ENCODE results near the gene FAM114A1. TPM values are rescaled to one million over a fixed set of nuclear protein-coding genes. Genes with fewer than 3 reads are reported as not detected.
A peak's percentile ranks its signal among the peaks of the same experiment; 100 is the strongest.
"Not testable (repeated sequence)": the region's sequence is repeated elsewhere in the genome, so short reads cannot be mapped to it uniquely, and the experiment has no call there.

Gene FAM114A1
- total RNA-seq, 2 experiments from 2014 or later, result 0.31 to 0.45 TPM

DNA sequence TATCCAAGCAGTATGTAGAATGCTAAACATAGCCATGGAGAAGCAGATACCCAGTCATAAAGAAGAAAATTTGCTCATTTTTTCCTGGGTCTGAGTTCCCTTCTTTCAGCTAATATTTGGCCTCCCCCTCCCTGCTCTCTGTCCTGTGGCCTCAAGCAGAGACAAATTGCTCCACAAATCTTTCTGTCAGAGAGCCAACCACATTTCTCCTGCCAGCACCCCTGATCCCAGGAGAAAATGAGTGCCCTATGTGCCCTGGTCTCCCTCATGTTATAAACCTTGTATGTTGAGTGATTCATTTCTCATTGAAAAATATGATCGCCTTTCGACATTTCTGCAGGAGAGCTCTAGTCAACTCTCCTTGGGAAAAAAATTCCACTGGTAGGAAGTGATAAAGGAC lies 82.6 kb downstream of the FAM114A1 start:
- Mint-ChIP-seq H3K4me1 (peaks cover 32% of the 10 kb centered on the region), H3K36me3 (ENCODE audit: low read depth) (no peaks in the 10 kb centered on the region), H3K9me3 (no peaks in the 10 kb centered on the region), H3K27me3 (no peaks in the 10 kb centered on the region), H3K27ac (no peak overlapping the region), H3K4me3 (no peak overlapping the region)
- ChIA-PET POLR2A (no interaction called here), CTCF (interaction anchor here (0.7 to 1.6 kb wide), 6 partner anchors 12 to 185 kb away, joined by 3 to 6 read pairs (median 3); no protein-coding TSS in a partner anchor)
- no peak for DNase-seq

DNA sequence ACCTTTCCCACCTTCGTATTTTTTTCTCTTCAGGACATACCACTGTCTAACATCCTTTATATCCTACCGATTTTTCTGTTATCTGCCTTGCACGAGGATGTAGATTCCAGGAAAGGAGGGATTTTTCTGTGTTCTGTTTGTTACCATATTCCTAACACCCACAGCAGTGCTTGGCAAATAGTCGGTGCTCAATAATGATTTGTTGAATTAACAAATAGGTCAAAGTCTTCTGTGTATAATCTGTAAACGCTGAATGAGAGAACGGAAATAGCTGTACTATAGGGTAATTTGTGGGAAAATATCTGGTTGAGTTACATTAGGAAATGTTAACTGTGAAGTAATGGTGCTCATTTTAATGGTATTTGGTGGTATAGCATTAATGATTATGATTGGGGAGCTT lies 83.1 kb downstream of the FAM114A1 start:
- Mint-ChIP-seq H3K4me3 (no peak overlapping the region), H3K27ac (no peak overlapping the region), H3K9me3 (no peaks in the 10 kb centered on the region), H3K4me1 (peaks cover 32% of the 10 kb centered on the region), H3K36me3 (ENCODE audit: low read depth) (no peaks in the 10 kb centered on the region), H3K27me3 (no peaks in the 10 kb centered on the region)
- ChIA-PET POLR2A (no interaction called here), CTCF (interaction anchor here (1.3 kb wide), 1 partner anchor 184 kb away, joined by 3 read pairs; no protein-coding TSS in a partner anchor)
- no peak for DNase-seq

DNA sequence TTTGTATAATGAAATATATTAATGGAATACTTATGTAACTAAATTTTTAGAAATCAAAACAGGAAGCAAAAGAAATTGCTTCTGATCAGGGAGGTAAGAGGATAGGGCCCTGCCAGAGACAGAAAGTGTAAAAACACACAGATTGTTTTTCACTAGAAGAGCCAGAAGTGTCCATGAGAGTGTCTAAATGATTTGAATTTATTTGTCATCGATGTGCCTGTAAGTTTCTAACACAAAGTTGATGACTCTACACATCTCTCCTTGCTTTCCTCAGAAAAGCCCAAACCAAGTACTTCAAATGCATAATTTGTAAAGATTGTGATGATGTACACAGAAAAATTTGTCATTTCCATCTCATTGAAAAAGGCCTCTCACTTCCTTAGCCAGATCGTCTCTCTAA lies 84.0 kb downstream of the FAM114A1 start:
- Mint-ChIP-seq H3K27ac (no peak overlapping the region), H3K4me3 (no peak overlapping the region), H3K27me3 (no peaks in the 10 kb centered on the region), H3K36me3 (ENCODE audit: low read depth) (no peaks in the 10 kb centered on the region), H3K4me1 (peaks cover 35% of the 10 kb centered on the region), H3K9me3 (peaks cover 4% of the 10 kb centered on the region)
- ChIA-PET POLR2A (no interaction called here), CTCF (interaction anchor here (0.6 to 0.9 kb wide), 2 partner anchors 33 to 76 kb away, joined by 3 to 5 read pairs; no protein-coding TSS in a partner anchor)
- no peak for DNase-seq

DNA sequence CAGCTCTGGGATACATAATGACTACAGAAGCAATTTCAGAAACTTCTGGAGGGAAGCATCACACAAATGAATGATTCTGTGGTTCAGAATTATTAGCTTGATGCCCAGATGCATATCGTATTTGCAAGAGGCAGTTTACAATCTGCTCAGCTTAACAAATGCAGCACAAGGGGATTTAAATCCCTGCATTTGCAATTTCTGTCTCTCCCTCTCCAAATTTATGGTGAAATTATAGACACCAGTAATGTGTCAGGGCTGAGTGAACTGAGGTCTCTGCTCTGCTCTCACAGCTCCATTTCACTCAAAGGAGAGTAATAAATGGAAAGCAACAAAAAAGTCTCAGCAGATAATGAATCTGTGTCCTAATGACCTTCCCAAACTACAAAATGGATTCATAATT lies 84.4 kb downstream of the FAM114A1 start:
- POLR2A ChIA-PET, result no interaction called here
- Mint-ChIP-seq H3K4me1 (peaks cover 35% of the 10 kb centered on the region), H3K9me3 (peaks cover 6% of the 10 kb centered on the region), H3K36me3 (ENCODE audit: low read depth) (no peaks in the 10 kb centered on the region), H3K27me3 (no peaks in the 10 kb centered on the region), H3K4me3 (no peak overlapping the region), H3K27ac (no peak overlapping the region)
- no peak for DNase-seq
- CTCF ChIA-PET, result interaction anchor here (0.9 kb wide), 1 partner anchor 32 kb away, joined by 3 read pairs; no protein-coding TSS in a partner anchor

DNA sequence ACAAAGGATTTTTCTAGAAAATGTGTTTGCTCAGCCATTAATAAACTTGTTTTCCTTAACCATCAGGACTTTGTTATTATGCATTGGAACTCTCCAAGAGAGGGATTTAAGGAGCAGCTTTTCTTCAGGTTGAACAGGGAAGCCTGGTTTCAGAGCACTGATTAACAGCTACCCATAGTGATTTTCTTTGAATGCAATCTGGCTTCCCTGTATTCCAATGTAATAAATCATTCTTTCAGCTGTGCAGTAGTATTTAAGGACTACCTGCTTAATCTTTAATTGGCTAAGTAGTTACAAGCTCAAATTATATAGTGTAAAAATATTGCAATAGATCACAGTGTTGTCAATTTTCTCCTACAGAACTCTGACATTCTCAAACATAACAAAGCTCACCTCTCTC lies 87.1 kb downstream of the FAM114A1 start:
- peaks cover 37% of the 10 kb centered on the region for H3K4me1 Mint-ChIP-seq
- H3K27me3 Mint-ChIP-seq, result no peaks in the 10 kb centered on the region
- H3K36me3 Mint-ChIP-seq (ENCODE audit: low read depth), result peaks cover 3% of the 10 kb centered on the region
- DNase-seq, result no peak
- no peak overlapping the region for H3K4me3 Mint-ChIP-seq
- ChIA-PET POLR2A (no interaction called here), CTCF (interaction anchor here (0.6 to 1.7 kb wide), 2 partner anchors 73 to 180 kb away, joined by 3 to 6 read pairs; no protein-coding TSS in a partner anchor)
- H3K27ac Mint-ChIP-seq, result no peak overlapping the region
- peaks cover 6% of the 10 kb centered on the region for H3K9me3 Mint-ChIP-seq

DNA sequence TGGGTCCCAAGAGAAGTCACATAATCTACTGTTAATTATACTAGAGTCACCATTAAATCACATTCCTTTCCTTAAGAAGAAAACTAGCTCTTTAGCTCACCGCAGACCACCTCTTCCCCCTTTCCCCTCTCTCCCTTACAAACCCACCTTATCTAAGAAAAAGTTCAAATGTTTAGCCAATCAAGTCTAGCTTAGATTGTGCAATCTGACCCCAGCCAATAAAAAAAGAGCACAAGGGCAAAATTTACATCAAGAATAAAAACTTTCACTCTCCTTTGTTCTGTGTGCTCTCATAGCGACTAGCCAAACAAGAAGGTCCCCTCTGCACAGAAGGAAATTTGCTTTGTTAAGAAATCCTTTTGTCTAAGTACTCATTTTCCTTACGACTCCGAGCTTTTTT lies 88.4 kb downstream of the FAM114A1 start:
- peaks cover 28% of the 10 kb centered on the region for H3K4me1 Mint-ChIP-seq
- ChIA-PET POLR2A (interaction anchor here (0.6 kb wide), 1 partner anchor 642 kb away, joined by 3 read pairs; no protein-coding TSS in a partner anchor), CTCF (interaction anchor here (0.6 to 1.7 kb wide), 2 partner anchors 119 to 179 kb away, joined by 3 read pairs; no protein-coding TSS in a partner anchor)
- H3K27me3 Mint-ChIP-seq, result no peaks in the 10 kb centered on the region
- no peak overlapping the region for H3K4me3 Mint-ChIP-seq
- no peak for DNase-seq
- no peak overlapping the region for H3K27ac Mint-ChIP-seq
- peaks cover 5% of the 10 kb centered on the region for H3K36me3 Mint-ChIP-seq (ENCODE audit: low read depth)
- peaks cover 8% of the 10 kb centered on the region for H3K9me3 Mint-ChIP-seq

DNA sequence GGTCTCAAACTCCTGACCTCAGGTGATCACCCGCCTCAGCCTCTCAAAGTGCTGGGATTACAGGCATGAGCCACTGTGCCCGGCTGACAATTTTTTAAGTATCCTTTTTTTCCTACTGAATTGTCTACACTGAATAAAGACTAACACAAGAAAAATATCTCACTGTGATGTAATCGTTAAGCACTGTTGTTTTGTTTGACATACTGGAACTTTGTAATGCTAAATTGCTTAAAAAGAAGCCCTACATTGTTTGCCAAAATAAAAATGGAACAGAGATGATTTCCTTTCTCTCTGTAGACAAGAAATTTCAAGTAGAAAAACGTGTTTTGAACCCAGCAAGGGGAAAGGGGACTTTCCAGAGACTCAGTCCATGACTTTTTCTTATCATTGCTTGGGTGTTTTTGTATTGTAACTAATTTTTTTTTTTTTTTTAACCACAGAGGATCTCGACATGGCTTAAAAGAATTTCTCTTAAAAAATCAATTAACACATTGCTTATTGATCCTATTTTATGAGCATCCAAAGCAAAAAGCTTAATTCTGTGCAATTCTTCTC lies 89.7 kb downstream of the FAM114A1 start:
- CTCF ChIA-PET, result interaction anchor here (0.6 to 1.6 kb wide), 2 partner anchors 13 to 22 kb away, joined by 3 read pairs; no protein-coding TSS in a partner anchor

DNA sequence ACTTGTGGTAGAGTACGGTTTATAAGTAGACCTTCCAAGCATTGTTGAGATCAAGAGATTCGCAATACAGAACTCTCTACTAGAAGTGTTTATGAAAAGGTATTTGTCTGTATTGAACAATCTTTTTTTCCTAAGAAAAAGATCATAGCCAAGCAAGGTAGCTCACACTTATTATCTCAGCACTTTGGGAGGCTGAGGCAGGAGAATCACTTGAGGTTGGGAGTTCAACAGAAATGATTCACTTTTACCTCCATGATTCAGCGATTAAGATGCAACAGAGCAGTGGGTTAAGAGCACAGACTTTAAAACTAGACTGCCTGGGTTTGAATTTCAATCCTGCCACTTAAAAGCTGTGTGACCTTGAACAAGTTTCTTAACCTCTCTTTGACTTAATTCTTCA lies 90.3 kb downstream of the FAM114A1 start:
- peaks cover 8% of the 10 kb centered on the region for H3K36me3 Mint-ChIP-seq (ENCODE audit: low read depth)
- ChIA-PET CTCF (interaction anchor here (0.6 to 1.6 kb wide), 2 partner anchors 13 to 21 kb away, joined by 3 read pairs; no protein-coding TSS in a partner anchor), POLR2A (no interaction called here)
- H3K9me3 Mint-ChIP-seq, result peaks cover 22% of the 10 kb centered on the region
- no peak overlapping the region for H3K4me3 Mint-ChIP-seq
- no peaks in the 10 kb centered on the region for H3K27me3 Mint-ChIP-seq
- no peak for DNase-seq
- H3K27ac Mint-ChIP-seq, result peak overlapping the region; percentile 16
- H3K4me1 Mint-ChIP-seq, result peaks cover 24% of the 10 kb centered on the region

More for the DNA sequence above, 89.7 kb downstream of the FAM114A1 start:
- no peak for DNase-seq
- POLR2A ChIA-PET, result interaction anchor here (0.6 kb wide), 1 partner anchor 954 kb away, joined by 5 read pairs; no protein-coding TSS in a partner anchor
- Mint-ChIP-seq H3K9me3 (peaks cover 20% of the 10 kb centered on the region), H3K36me3 (ENCODE audit: low read depth) (peaks cover 8% of the 10 kb centered on the region), H3K27ac (peak overlapping the region; percentile 16), H3K4me1 (peaks cover 24% of the 10 kb centered on the region), H3K27me3 (no peaks in the 10 kb centered on the region), H3K4me3 (no peak overlapping the region)

DNA sequence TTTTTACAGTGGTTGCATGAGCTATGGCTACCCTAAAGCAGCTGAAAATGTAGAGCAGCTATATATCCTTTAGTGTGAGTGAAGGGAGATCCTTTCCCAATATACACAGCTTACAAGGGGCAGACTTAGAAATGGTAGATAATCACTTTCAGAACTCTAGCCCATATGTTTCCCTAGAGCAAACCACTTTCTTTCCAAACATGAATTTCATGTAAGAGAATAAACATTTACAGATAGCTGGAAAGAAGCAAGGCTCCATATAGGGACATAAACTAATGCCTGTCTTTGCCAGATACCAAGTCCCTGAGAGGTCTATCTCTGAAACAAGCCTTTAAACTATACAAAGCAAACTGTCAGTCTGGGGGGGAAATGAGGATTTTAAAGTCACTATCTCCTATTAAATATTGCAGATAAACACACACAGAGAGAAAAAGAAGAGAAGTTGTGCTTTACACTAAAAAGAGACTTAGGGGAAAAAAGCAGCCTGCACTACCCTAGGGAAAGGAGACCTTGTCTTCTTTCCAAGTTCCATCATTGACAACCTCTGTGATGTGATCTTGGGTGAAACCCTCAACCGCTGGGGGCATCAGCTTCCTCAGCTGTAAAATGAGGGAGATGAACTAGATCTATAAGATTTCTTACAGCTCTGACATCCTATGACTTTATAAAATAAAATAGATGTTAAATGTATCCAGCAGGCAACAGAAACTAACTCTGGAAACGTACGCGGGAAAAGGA lies 91.0 kb downstream of the FAM114A1 start:
- ChIA-PET POLR2A (no interaction called here), CTCF (interaction anchor here (1.6 kb wide), 1 partner anchor 20 kb away, joined by 3 read pairs; no protein-coding TSS in a partner anchor)
- Mint-ChIP-seq H3K4me1 (peaks cover 24% of the 10 kb centered on the region), H3K27me3 (no peaks in the 10 kb centered on the region), H3K4me3 (no peak overlapping the region), H3K27ac (no peak overlapping the region), H3K9me3 (peaks cover 23% of the 10 kb centered on the region), H3K36me3 (ENCODE audit: low read depth) (peaks cover 12% of the 10 kb centered on the region)
- DNase-seq, result no peak

DNA sequence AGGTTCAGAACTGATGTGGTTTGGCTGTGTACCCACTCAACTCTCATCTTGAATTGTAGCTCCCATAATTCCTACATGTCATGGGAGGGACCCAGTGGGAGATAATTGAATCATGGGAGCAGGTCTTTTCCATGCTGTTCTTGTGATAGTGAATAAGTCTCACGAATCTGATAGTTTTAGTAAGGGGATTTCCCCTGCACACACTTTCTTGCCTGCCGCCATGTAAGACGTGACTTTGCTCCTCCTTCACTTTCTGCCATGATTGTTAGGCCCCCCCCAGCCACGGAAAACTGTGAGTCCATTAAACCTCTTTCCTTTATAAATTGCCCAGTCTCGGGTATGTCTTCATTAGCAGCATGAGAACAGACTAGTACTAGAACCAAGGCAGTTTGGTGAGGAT lies 91.6 kb downstream of the FAM114A1 start:
- H3K4me3 Mint-ChIP-seq, CTCF ChIA-PET, DNase-seq, H3K27me3 Mint-ChIP-seq, H3K27ac Mint-ChIP-seq, POLR2A ChIA-PET: not testable (repeated sequence)
- Mint-ChIP-seq H3K36me3 (ENCODE audit: low read depth) (peaks cover 17% of the 10 kb centered on the region), H3K9me3 (peaks cover 23% of the 10 kb centered on the region), H3K4me1 (peaks cover 24% of the 10 kb centered on the region)

DNA sequence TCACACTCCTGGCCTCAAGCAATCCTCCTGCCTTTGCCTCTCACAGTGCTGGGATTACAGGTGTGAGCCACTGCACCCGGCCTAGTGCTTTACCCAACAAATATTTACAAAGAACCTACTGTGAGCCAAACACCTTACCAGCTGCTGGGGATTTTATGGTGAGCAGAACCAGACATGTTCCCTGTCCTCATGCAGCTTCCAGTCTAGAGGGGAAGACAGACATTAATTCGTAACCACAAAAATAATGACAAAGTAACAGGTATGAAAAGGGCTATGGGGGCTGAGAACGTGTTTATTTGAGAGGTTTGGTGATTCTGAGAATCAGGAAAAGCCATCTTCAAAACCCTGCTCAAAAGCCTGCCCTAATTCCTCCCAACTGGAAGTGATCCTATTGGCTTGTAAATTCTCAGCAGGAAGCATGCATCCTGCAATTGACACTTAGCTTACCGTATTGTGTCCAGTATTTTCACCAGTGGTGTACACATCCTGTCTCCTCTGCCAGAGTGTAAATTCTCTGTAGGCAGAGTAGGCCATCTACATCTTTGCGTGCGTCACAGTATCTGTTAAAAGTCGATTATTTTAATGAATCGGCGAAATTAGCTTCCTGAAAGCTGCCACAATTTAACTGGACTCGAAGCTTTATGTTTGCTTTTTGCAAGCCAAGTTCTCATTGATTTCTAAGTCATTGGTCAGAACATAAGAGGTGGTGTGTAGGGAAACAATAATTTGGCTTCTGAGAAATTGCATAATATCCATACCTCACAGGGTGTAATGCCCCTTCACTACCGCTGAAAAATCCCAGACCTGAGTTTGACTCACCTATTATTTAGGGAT lies 97.6 kb downstream of the FAM114A1 start:
- peaks cover 65% of the 10 kb centered on the region for H3K36me3 Mint-ChIP-seq (ENCODE audit: low read depth)

DNA sequence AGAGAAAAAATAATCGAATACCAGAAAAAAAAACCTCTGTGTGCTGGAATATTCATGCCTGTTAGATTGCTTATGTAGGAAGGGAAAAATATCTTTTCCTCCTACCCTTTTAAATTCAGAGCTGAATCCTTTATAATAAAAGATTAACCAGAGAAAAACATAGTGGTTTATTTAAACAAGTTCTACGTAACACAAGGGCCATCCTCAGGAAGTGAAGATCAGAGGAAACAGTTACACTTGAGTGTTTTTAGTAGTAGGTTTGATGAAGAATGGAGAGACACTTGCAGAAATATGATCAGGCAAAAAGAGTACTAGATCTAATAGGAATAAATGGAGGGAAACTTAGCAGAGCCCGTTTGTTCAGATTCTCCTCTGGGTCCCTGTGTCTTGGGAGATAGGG lies 98.3 kb downstream of the FAM114A1 start:
- Mint-ChIP-seq H3K27ac (no peak overlapping the region), H3K36me3 (ENCODE audit: low read depth) (peaks cover 70% of the 10 kb centered on the region), H3K4me1 (peaks cover 5% of the 10 kb centered on the region), H3K27me3 (no peaks in the 10 kb centered on the region), H3K9me3 (peaks cover 16% of the 10 kb centered on the region), H3K4me3 (no peak overlapping the region)
- ChIA-PET POLR2A (no interaction called here), CTCF (interaction anchor here (0.6 to 1.0 kb wide), 2 partner anchors 15 to 168 kb away, joined by 4 read pairs; no protein-coding TSS in a partner anchor)
- DNase-seq, result no peak

More for the DNA sequence above, 97.6 kb downstream of the FAM114A1 start:
- peaks cover 19% of the 10 kb centered on the region for H3K9me3 Mint-ChIP-seq
- POLR2A ChIA-PET, result no interaction called here
- CTCF ChIA-PET, result interaction anchor here (0.6 to 1.5 kb wide), 3 partner anchors 16 to 169 kb away, joined by 4 to 5 read pairs (median 4); no protein-coding TSS in a partner anchor
- H3K4me3 Mint-ChIP-seq, result no peak overlapping the region
- no peak overlapping the region for H3K27ac Mint-ChIP-seq
- no peaks in the 10 kb centered on the region for H3K27me3 Mint-ChIP-seq
- no peak for DNase-seq
- peaks cover 5% of the 10 kb centered on the region for H3K4me1 Mint-ChIP-seq

Data from activated CD4-positive, alpha-beta T cell treated with anti-CD3 and anti-CD28 coated beads, Interleukin-2, amount 10 ng/mL, durations not matched to agents 7 days and 5 days (primary cell).